Bronchial epithelial cell (primary cell): ENCODE results near the gene OR10V1. TPM values are rescaled to one million over a fixed set of nuclear protein-coding genes. Genes with fewer than 3 reads are reported as not detected.
A peak's percentile ranks its signal among the peaks of the same experiment; 100 is the strongest.

Experiments used
- DNase-seq: peaks from one replicate; pipeline ENCODE4 v3.0.0-alpha.2; 2010; ENCODE audit warnings: low read depth
- FAIRE-seq: peaks from 2 replicates; lab custom pipeline; 2011; peaks lifted over from hg19 to GRCh38; lab: Jason Lieb, UNC
- H3K27me3 ChIP-seq: 2 replicates; pipeline ENCODE4 v1.5.1; 2011; ENCODE audit warnings: low read length; ENCODE audit not compliant: control insufficient read depth, insufficient read depth
- H3K36me3 ChIP-seq: 2 replicates; pipeline ENCODE4 v1.5.1; 2011; ENCODE audit warnings: low read length; ENCODE audit not compliant: control insufficient read depth, insufficient read depth
- H3K4me3 ChIP-seq: 2 replicates; pipeline ENCODE4 v1.5.1; 2011; ENCODE audit warnings: mild to moderate bottlenecking, low read depth, low read length, control low read depth
- CTCF ChIP-seq: IDR thresholded peaks from 2 replicates; pipeline ENCODE4 v1.5.1; 2011; ENCODE audit warnings: mild to moderate bottlenecking, moderate library complexity, low read length, control low read depth, inconsistent platforms; ENCODE audit not compliant: insufficient read depth, severe bottlenecking
- total RNA-seq: library from RNA; depleted of rRNA; stranded (reverse); fragments of >200 nt; gene quantifications from 2 replicates; pipeline ENCODE4 v1.2.1, GENCODE V29; 2014

The OR10V1 gene
- total RNA-seq, 1 donor from 2014 or later = not detected

GRCh38 chr11:59676205-59676604 lies 37.4 kb downstream of the OR10V1 start:
- DNase-seq (no peak), FAIRE-seq (no peak)
- no peaks in the 10 kb centered on the region for H3K27me3 ChIP-seq
- no peak overlapping the region for H3K4me3 ChIP-seq
- no peak for TF ChIP-seq CTCF
- no peaks in the 10 kb centered on the region for H3K36me3 ChIP-seq

DNA sequence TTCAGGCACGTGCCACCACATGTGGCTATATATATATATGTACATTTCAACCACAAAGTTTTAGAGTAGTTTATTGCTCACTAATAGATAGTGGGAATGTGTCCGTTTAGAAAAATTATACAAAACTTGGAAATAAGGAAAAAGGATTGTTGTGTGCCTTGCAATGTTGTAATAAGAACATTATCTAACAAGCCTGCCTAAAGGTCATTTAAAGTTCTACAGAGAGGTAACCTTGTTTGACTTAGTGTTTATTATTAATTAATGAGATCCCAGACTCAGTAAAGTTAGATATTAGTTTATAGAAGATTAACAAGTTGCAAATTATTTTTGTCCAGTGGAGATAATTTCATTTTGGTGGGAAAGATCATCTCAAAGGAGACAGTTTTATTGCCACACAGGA lies 39.4 kb downstream of the OR10V1 start:
- H3K27me3 ChIP-seq = no peaks in the 10 kb centered on the region
- DNase-seq = no peak
- no peak overlapping the region for H3K4me3 ChIP-seq
- H3K36me3 ChIP-seq = no peaks in the 10 kb centered on the region
- no peak for TF ChIP-seq CTCF
- FAIRE-seq = no peak

- no peak for TF ChIP-seq CTCF
- Histone ChIP-seq H3K4me3 (no peak overlapping the region), H3K36me3 (no peaks in the 10 kb centered on the region), H3K27me3 (no peaks in the 10 kb centered on the region)
- DNase-seq (no peak), FAIRE-seq (no peak)
These were observed 40.4 kb downstream of the OR10V1 start for GRCh38 chr11:59673291-59673690.

- H3K4me3 ChIP-seq = no peak overlapping the region
- FAIRE-seq = no peak
- no peaks in the 10 kb centered on the region for H3K36me3 ChIP-seq
These were observed 42.2 kb downstream of the OR10V1 start for GRCh38 chr11:59671471-59671870.

DNA sequence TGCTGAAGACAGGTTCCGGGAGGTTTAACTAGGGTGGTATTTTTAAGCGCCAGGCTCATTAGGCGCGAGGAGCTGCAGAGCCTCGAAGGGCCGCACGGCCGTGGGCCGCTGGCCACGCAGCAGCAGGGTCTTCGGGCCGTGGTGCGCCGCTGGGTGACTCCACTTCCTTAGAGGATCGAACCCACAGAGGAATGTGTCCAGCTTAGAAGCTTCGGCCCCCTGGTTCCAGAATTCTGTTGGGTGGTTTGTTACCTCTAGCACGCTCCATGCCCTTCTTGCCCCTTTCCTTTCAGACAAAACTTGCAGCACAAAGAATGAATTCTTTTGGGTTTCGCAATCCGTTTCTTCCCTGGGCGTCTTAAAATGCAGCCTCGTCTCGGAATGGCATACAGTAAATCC lies 44.0 kb downstream of the OR10V1 start:
- no peaks in the 10 kb centered on the region for H3K27me3 ChIP-seq
- H3K4me3 ChIP-seq = peak overlapping the region; percentile 60
- peak; percentile 6 for TF ChIP-seq CTCF
- DNase-seq (peak; percentile 53), FAIRE-seq (no peak)
- H3K36me3 ChIP-seq = peaks cover 2% of the 10 kb centered on the region

More at GRCh38 chr11:59671471-59671870, 42.2 kb downstream of the OR10V1 start:
- TF ChIP-seq CTCF = no peak
- H3K27me3 ChIP-seq = no peaks in the 10 kb centered on the region
- DNase-seq = no peak

DNA sequence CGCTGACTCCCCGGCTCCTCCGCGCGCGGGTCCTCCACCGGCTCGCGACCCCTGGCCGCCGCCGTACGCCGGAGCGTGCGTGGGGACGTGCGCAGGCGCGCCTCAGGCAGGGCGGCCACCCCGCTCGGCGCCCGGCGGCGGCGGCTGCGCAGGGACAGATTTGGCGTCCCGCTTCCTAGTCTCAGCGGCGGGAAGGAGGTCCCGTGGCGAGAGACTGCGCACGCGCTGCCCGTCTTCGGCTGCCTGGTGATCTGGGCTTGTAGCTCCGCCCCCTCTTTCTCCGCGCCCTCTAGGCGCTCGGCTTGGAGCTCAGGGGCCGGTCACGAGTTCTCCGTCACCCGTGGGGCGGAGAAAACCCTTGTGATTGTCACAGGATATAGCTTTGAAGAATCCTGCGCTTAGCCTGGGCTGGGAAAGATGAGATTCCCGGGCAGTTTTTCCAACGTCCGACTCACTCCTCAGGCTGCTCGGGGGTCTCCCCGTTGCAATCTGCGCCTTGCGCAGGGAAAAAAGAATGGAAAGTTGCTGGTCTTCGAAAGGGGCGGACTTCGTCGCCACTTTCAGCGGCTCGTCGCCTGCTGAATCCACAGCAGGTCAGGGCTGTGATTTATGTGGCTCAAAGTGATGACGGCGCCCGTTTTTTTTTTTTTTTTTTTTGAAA lies 44.6 kb downstream of the OR10V1 start, which contains the start of gene PATL1:
PATL1 (minus strand) TSS at position 88 of the 661 bp plus-strand sequence. CDS start 142 bp downstream, outside the sequence.
- Histone ChIP-seq H3K27me3 (no peaks in the 10 kb centered on the region), H3K4me3 (peak within 1 kb of the TSS; percentile 60), H3K36me3 (peaks cover 2% of the 10 kb centered on the region)
- DNase-seq = peak; percentile 95
- no peak for FAIRE-seq
- no peak for TF ChIP-seq CTCF
